Keratinocyte (primary cell): ENCODE data around the gene NFIC.

Experiments
- EZH2 ChIP-seq: IDR thresholded peaks from one replicate; pipeline ENCODE4 v1.6.1; 2012; ENCODE audit warnings: inconsistent platforms, mild to moderate bottlenecking, low read length, moderate library complexity
- TF ChIP-seq, protein P1 (sequence below), 3 experiments: IDR thresholded peaks in 1 of 3; conservative IDR thresholded peaks in 1 of 3; optimal IDR thresholded peaks in 1 of 3; 2 replicates in 2 of 3; 3 replicates in 1 of 3; pipeline versions ENCODE3 to v1.5.1; 2011; ENCODE audit warnings: low read length in 3 of 3, mild to moderate bottlenecking in 3 of 3, moderate library complexity in 2 of 3, control low read depth in 1 of 3, inconsistent platforms in 1 of 3; ENCODE audit not compliant: insufficient read depth in 2 of 3; ENCODE audit errors: extremely low read depth in 1 of 3

- TF ChIP-seq, protein P1, sequence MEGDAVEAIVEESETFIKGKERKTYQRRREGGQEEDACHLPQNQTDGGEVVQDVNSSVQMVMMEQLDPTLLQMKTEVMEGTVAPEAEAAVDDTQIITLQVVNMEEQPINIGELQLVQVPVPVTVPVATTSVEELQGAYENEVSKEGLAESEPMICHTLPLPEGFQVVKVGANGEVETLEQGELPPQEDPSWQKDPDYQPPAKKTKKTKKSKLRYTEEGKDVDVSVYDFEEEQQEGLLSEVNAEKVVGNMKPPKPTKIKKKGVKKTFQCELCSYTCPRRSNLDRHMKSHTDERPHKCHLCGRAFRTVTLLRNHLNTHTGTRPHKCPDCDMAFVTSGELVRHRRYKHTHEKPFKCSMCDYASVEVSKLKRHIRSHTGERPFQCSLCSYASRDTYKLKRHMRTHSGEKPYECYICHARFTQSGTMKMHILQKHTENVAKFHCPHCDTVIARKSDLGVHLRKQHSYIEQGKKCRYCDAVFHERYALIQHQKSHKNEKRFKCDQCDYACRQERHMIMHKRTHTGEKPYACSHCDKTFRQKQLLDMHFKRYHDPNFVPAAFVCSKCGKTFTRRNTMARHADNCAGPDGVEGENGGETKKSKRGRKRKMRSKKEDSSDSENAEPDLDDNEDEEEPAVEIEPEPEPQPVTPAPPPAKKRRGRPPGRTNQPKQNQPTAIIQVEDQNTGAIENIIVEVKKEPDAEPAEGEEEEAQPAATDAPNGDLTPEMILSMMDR (optimal IDR thresholded peaks at IDR 0.05 in 1 of 3, IDR thresholded peaks at IDR 0.05 in 1 of 3, conservative IDR thresholded peaks at IDR 0.05 in 1 of 3; ENCODE audit: extremely low read depth in 1 of 3, insufficient read depth in 2 of 3, low read length in 3 of 3): no peak
- TF ChIP-seq EZH2: no peak
Observed at GRCh38 chr19:3441986-3442329, 75.6 kb downstream of the NFIC start.
